GM19035 (cell line): Measurements from ENCODE around the gene LOX.
"Not testable (repeated sequence)": the region's sequence is repeated elsewhere in the genome, so short reads cannot be mapped to it uniquely, and the experiment has no call there.

Source experiments
- ATAC-seq: cut with Tn5 transposase; IDR thresholded peaks from one replicate; pipeline ENCODE4 v1.9.1; 2021; ENCODE audit not compliant: unreplicated experiment

Gene LOX

GRCh38 chr5:122099060-122099790 is 21.2 kb upstream of the LOX start:
- no peak for ATAC-seq

GRCh38 chr5:122097391-122097790 is 19.3 kb upstream of the LOX start:
- ATAC-seq = no peak

GRCh38 chr5:122095158-122095557 is 17.1 kb upstream of the LOX start:
- ATAC-seq = no peak

GRCh38 chr5:122094251-122094650 is 16.2 kb upstream of the LOX start:
- ATAC-seq = not testable (repeated sequence)

GRCh38 chr5:122093415-122094180 is 15.5 kb upstream of the LOX start:
- no peak for ATAC-seq

GRCh38 chr5:122091936-122092600 is 14.0 kb upstream of the LOX start:
- ATAC-seq = no peak

GRCh38 chr5:122089096-122090013 is 11.3 kb upstream of the LOX start:
- no peak for ATAC-seq

GRCh38 chr5:122085041-122085440 is 7.0 kb upstream of the LOX start:
- no peak for ATAC-seq

- ATAC-seq = no peak
These were observed 5.5 kb upstream of the LOX start for GRCh38 chr5:122083535-122083934.

- ATAC-seq = no peak
These were observed 3.5 kb upstream of the LOX start for GRCh38 chr5:122081541-122081940.

GRCh38 chr5:122077366-122078115 is 518 bp downstream of the LOX start:
- ATAC-seq = peak; percentile 32

GRCh38 chr5:122076669-122077365 is 1.2 kb downstream of the LOX start:
- ATAC-seq = peak; percentile 43

- no peak for ATAC-seq
These were observed 2.0 kb downstream of the LOX start for GRCh38 chr5:122076050-122076461.

- ATAC-seq = no peak
These were observed 4.2 kb downstream of the LOX start for GRCh38 chr5:122073864-122074263.

GRCh38 chr5:122073018-122073417 is 5.0 kb downstream of the LOX start:
- ATAC-seq = no peak

- ATAC-seq = no peak
These were observed 10.7 kb downstream of the LOX start for GRCh38 chr5:122067390-122067789.

GRCh38 chr5:122064992-122065391 is 13.1 kb downstream of the LOX start:
- no peak for ATAC-seq

GRCh38 chr5:122063836-122064235 is 14.2 kb downstream of the LOX start:
- no peak for ATAC-seq

GRCh38 chr5:122062205-122062604 is 15.9 kb downstream of the LOX start:
- ATAC-seq = no peak

- ATAC-seq = no peak
These were observed 21.1 kb downstream of the LOX start for GRCh38 chr5:122056913-122057312.
